Osteoblast (primary cell): ENCODE data around the gene FAM163A. TPM values are rescaled to one million over a fixed set of nuclear protein-coding genes. Genes with fewer than 3 reads are reported as not detected.

Experiments
- DNase-seq: peaks from one replicate; pipeline ENCODE4 v3.0.0; 2011; ENCODE audit warnings: low spot score, mixed read lengths; ENCODE audit not compliant: insufficient read length; ENCODE audit errors: missing footprints
- H2AFZ ChIP-seq: 2 replicates; pipeline ENCODE4 v1.6.0; 2011; ENCODE audit warnings: mild to moderate bottlenecking, low read length
- H3K27ac ChIP-seq: 2 replicates; pipeline ENCODE4 v1.5.1; 2011; ENCODE audit warnings: mild to moderate bottlenecking, low read depth, low read length, moderate library complexity
- H3K27me3 ChIP-seq: 2 replicates; pipeline ENCODE4 v1.6.0; 2012; ENCODE audit warnings: mild to moderate bottlenecking, control low read depth, inconsistent platforms, low read length, moderate library complexity; ENCODE audit not compliant: insufficient read depth
- H3K36me3 ChIP-seq: 2 replicates; pipeline ENCODE4 v1.5.1; 2011; ENCODE audit warnings: mild to moderate bottlenecking, low read length, control low read depth, moderate library complexity; ENCODE audit not compliant: insufficient read depth
- H3K4me1 ChIP-seq: 2 replicates; pipeline ENCODE4 v1.5.1; 2011; ENCODE audit warnings: mild to moderate bottlenecking, low read length, control low read depth, moderate library complexity; ENCODE audit not compliant: insufficient read depth
- H3K4me2 ChIP-seq: 2 replicates; pipeline ENCODE4 v1.6.0; 2011; ENCODE audit warnings: mild to moderate bottlenecking, low read length; ENCODE audit not compliant: insufficient read depth
- H3K4me3 ChIP-seq: fragments of 200-600 bp; sonication (generic); 3 replicates; pipeline ENCODE4 v1.5.1; 2012; ENCODE audit warnings: mild to moderate bottlenecking, low read length, inconsistent platforms; ENCODE audit not compliant: insufficient read depth
- H3K79me2 ChIP-seq: 2 replicates; pipeline ENCODE4 v1.6.0; 2012; ENCODE audit warnings: mild to moderate bottlenecking, low read length, control low read depth, inconsistent platforms; ENCODE audit not compliant: insufficient read depth
- H3K9me3 ChIP-seq: 2 replicates; pipeline ENCODE4 v1.5.1; 2011; ENCODE audit warnings: low read depth, low read length, control low read depth
- H4K20me1 ChIP-seq: 2 replicates; pipeline ENCODE4 v1.6.0; 2012; ENCODE audit warnings: mild to moderate bottlenecking, low read length, control low read depth; ENCODE audit not compliant: insufficient read depth
- CTCF ChIP-seq: IDR thresholded peaks from 2 replicates; pipeline ENCODE4 v1.5.1; 2011; ENCODE audit warnings: mild to moderate bottlenecking, low read depth, low read length, moderate library complexity; ENCODE audit errors: extremely low read depth
- total RNA-seq: library from RNA; depleted of rRNA; stranded (reverse); fragments of >200 nt; gene quantifications from 2 replicates; pipeline ENCODE4 v1.2.3, GENCODE V29; 2012

Gene FAM163A
- total RNA-seq, 1 donor: not detected

- Histone ChIP-seq H3K9me3 (no peaks in the 10 kb centered on the region), H4K20me1 (no peaks in the 10 kb centered on the region), H3K36me3 (no peaks in the 10 kb centered on the region), H3K27me3 (peaks cover 6% of the 10 kb centered on the region), H3K4me2 (no peak overlapping the region), H2AFZ (no peak overlapping the region), H3K79me2 (no peaks in the 10 kb centered on the region), H3K27ac (no peak overlapping the region), H3K4me1 (no peaks in the 10 kb centered on the region), H3K4me3 (no peak overlapping the region)
- no peak for DNase-seq
- TF ChIP-seq CTCF: no peak
These were observed 24.9 kb downstream of the FAM163A start for GRCh38 chr1:179767996-179768395.

- Histone ChIP-seq H3K9me3 (no peaks in the 10 kb centered on the region), H3K36me3 (no peaks in the 10 kb centered on the region), H4K20me1 (no peaks in the 10 kb centered on the region), H3K79me2 (no peaks in the 10 kb centered on the region), H3K4me2 (no peak overlapping the region), H3K4me3 (no peak overlapping the region), H3K27ac (no peak overlapping the region), H2AFZ (no peak overlapping the region), H3K27me3 (no peaks in the 10 kb centered on the region), H3K4me1 (no peaks in the 10 kb centered on the region)
- DNase-seq: no peak
- no peak for TF ChIP-seq CTCF
These were observed 27.9 kb downstream of the FAM163A start for GRCh38 chr1:179770887-179771502.

- H3K79me2 ChIP-seq: no peaks in the 10 kb centered on the region
- TF ChIP-seq CTCF: no peak
- H3K4me2 ChIP-seq: no peak overlapping the region
- peaks cover 9% of the 10 kb centered on the region for H3K27me3 ChIP-seq
- DNase-seq: no peak
- H4K20me1 ChIP-seq: no peaks in the 10 kb centered on the region
- H3K4me3 ChIP-seq: no peak overlapping the region
- no peaks in the 10 kb centered on the region for H3K9me3 ChIP-seq
- H3K4me1 ChIP-seq: no peaks in the 10 kb centered on the region
- H3K27ac ChIP-seq: no peak overlapping the region
- no peak overlapping the region for H2AFZ ChIP-seq
- H3K36me3 ChIP-seq: no peaks in the 10 kb centered on the region
These were observed 30.2 kb downstream of the FAM163A start for GRCh38 chr1:179773264-179773663.

- no peak overlapping the region for H3K4me3 ChIP-seq
- no peak for DNase-seq
- H3K4me2 ChIP-seq: no peak overlapping the region
- H3K4me1 ChIP-seq: no peaks in the 10 kb centered on the region
- H3K79me2 ChIP-seq: no peaks in the 10 kb centered on the region
- H3K27me3 ChIP-seq: peaks cover 12% of the 10 kb centered on the region
- H2AFZ ChIP-seq: no peak overlapping the region
- no peaks in the 10 kb centered on the region for H4K20me1 ChIP-seq
- TF ChIP-seq CTCF: no peak
- H3K27ac ChIP-seq: no peak overlapping the region
- H3K36me3 ChIP-seq: no peaks in the 10 kb centered on the region
- H3K9me3 ChIP-seq: no peaks in the 10 kb centered on the region
These were observed 30.9 kb downstream of the FAM163A start for GRCh38 chr1:179774000-179774399.
